ENCODE measurements around the gene CENPI.
"Not testable (repeated sequence)": the region's sequence is repeated elsewhere in the genome, so short reads cannot be mapped to it uniquely, and the experiment has no call there.

CENPI gene, protein sequence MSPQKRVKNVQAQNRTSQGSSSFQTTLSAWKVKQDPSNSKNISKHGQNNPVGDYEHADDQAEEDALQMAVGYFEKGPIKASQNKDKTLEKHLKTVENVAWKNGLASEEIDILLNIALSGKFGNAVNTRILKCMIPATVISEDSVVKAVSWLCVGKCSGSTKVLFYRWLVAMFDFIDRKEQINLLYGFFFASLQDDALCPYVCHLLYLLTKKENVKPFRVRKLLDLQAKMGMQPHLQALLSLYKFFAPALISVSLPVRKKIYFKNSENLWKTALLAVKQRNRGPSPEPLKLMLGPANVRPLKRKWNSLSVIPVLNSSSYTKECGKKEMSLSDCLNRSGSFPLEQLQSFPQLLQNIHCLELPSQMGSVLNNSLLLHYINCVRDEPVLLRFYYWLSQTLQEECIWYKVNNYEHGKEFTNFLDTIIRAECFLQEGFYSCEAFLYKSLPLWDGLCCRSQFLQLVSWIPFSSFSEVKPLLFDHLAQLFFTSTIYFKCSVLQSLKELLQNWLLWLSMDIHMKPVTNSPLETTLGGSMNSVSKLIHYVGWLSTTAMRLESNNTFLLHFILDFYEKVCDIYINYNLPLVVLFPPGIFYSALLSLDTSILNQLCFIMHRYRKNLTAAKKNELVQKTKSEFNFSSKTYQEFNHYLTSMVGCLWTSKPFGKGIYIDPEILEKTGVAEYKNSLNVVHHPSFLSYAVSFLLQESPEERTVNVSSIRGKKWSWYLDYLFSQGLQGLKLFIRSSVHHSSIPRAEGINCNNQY

DNA sequence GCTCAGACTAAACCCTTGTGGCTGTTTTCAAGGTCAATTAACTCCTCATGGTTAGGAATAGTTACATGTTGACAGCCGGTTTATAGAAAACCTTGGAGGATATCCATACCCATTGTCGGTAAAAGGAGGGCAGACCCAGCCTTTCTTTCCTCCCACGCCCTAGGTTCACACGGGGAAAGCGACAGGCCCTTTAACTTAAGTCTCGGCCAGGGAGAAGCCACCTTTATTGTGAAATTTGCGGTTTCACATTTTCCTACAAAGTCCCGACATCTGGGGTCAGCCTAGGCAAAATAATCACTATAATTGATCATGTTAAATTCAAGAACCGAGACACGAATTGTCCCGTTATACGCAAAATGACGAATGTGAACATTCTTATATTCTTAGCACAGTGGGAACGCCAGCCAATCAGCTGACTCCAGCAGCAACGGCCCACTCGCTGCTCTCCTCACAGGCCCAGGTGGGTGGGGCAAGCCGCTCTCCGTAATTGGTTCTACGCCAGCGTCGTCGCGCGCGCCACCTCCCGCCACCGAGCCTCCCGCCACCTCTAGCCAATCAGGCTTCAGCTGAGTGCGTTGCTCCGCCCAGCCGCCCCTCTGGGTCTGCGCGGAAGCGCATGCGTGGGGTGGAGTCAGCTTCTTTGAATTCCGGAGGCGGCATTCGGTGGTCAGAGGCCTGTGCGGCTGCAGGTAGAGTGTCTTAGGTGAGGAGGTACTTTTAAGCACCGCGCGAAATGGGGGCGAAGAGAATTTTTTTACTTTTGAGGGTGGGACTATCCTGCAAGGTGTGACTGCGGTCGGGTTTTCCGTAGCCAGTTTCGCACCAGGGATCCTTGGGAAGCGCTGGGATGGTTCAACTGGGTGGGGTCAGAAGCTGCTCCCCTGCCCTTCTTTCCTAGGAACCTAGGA is at the start of gene CENPI:
Gene CENPI (plus strand): TSS at position 659 of the 908 bp plus-strand sequence. CDS start 2,867 bp downstream, outside the sequence.
- Histone ChIP-seq H3K4me1 (ENCODE audit: control insufficient read depth, low read depth, low read length) (no peaks in the 10 kb centered on the region), H3K27me3 (ENCODE audit: control insufficient read depth, insufficient read depth, low read length) (no peaks in the 10 kb centered on the region), H3K9me3 (ENCODE audit: control insufficient read depth, low read depth, low read length) (no peaks in the 10 kb centered on the region), H3K4me3 (ENCODE audit: low read length) (peak within 1 kb of the TSS; percentile 74), H3K27ac (ENCODE audit: low read length) (no peak within 1 kb of the TSS), H3K9ac (ENCODE audit: low read length) (peak within 1 kb of the TSS; percentile 58), H3K36me3 (ENCODE audit: control insufficient read depth, low read depth, low read length) (peaks cover 7% of the 10 kb centered on the region)

DNA sequence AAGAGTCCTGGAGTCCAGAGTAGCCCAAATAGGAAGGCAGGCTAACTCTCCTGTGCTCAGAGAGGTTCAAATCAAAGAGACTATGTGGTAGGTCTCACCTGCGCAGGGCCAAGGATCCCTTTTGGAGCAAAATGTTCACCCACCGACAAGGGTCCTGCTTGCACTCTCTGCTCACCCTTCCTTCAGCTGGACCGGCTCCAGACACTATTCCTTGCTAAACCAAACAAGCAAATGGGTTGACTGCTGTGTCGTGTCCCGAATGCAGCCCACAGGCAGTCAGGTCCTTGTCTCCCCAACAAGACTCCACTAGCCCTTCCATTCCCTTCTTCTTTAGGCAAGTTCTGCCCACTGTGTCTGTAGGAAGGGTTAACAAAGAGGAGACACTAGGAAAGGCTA is 46.9 kb upstream of the CENPI start:
- Histone ChIP-seq H3K4me1 (ENCODE audit: control insufficient read depth, low read depth, low read length) (peaks cover 5% of the 10 kb centered on the region), H3K36me3 (ENCODE audit: control insufficient read depth, low read depth, low read length) (no peaks in the 10 kb centered on the region), H3K9me3 (ENCODE audit: control insufficient read depth, low read depth, low read length) (no peaks in the 10 kb centered on the region), H3K9ac (ENCODE audit: low read length) (peak overlapping the region; percentile 69), H3K27me3 (ENCODE audit: control insufficient read depth, insufficient read depth, low read length) (no peaks in the 10 kb centered on the region), H3K4me3 (ENCODE audit: low read length) (peak overlapping the region; percentile 78), H3K27ac (ENCODE audit: low read length) (peak overlapping the region; percentile 77)

- Histone ChIP-seq H3K9me3 (ENCODE audit: control insufficient read depth, low read depth, low read length) (no peaks in the 10 kb centered on the region), H3K9ac (ENCODE audit: low read length) (peak within 1 kb of the TSS; percentile 69), H3K4me1 (ENCODE audit: control insufficient read depth, low read depth, low read length) (peaks cover 5% of the 10 kb centered on the region), H3K4me3 (ENCODE audit: low read length) (peak within 1 kb of the TSS; percentile 78), H3K27ac (ENCODE audit: low read length) (peak within 1 kb of the TSS; percentile 77), H3K27me3 (ENCODE audit: control insufficient read depth, insufficient read depth, low read length) (no peaks in the 10 kb centered on the region), H3K36me3 (ENCODE audit: control insufficient read depth, low read depth, low read length) (no peaks in the 10 kb centered on the region)
Measured at GRCh38 chrX:101051549-101052302, 46.3 kb upstream of the CENPI start, which contains the start of gene TRMT2B. TRMT2B (minus strand) TSS chrX:101052111; CDS start chrX:101042289, 9,822 bp downstream.

GRCh38 chrX:101056551-101056950 is 41.5 kb upstream of the CENPI start:
- H3K36me3 ChIP-seq (ENCODE audit: control insufficient read depth, low read depth, low read length); H3K4me3 ChIP-seq (ENCODE audit: low read length); H3K27me3 ChIP-seq (ENCODE audit: control insufficient read depth, insufficient read depth, low read length); H3K27ac ChIP-seq (ENCODE audit: low read length); H3K9ac ChIP-seq (ENCODE audit: low read length); H3K4me1 ChIP-seq (ENCODE audit: control insufficient read depth, low read depth, low read length); H3K9me3 ChIP-seq (ENCODE audit: control insufficient read depth, low read depth, low read length): not testable (repeated sequence)

DNA sequence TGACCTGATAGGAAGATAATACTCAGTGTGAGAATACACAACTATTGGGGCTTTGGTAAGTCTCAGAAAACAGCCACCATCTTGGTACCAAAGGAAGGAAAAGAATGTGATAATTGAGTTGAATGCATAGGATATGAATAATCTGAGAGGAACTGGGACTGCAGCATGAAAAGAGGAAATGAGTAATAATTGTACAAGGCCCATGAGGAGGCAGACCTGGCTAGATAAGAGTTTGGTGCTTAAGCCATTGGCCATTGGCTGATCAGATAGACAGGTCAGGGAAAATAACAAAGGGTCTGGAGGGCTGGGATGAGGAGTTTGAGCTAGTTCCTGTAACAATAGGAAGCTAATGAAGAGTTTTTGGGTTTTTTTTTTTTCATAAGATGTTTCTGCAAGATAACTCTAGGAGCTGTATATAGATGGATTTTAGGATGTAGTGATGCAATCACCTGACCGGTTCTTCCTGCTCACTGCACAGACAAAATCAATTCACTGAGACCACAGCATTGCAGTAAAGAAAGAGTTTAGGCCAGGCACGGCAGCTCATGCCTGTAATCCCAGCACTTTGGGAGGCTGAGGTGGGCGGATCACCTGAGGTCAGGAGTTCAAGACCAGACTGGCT is 40.8 kb upstream of the CENPI start:
- Histone ChIP-seq H3K27ac (ENCODE audit: low read length) (no peak overlapping the region), H3K27me3 (ENCODE audit: control insufficient read depth, insufficient read depth, low read length) (no peaks in the 10 kb centered on the region), H3K4me3 (ENCODE audit: low read length) (no peak overlapping the region), H3K36me3 (ENCODE audit: control insufficient read depth, low read depth, low read length) (no peaks in the 10 kb centered on the region), H3K9me3 (ENCODE audit: control insufficient read depth, low read depth, low read length) (no peaks in the 10 kb centered on the region), H3K9ac (ENCODE audit: low read length) (no peak overlapping the region), H3K4me1 (ENCODE audit: control insufficient read depth, low read depth, low read length) (peaks cover 7% of the 10 kb centered on the region)

GRCh38 chrX:101062176-101062575 is 35.8 kb upstream of the CENPI start:
- Histone ChIP-seq H3K27me3 (ENCODE audit: control insufficient read depth, insufficient read depth, low read length) (no peaks in the 10 kb centered on the region), H3K9me3 (ENCODE audit: control insufficient read depth, low read depth, low read length) (no peaks in the 10 kb centered on the region), H3K36me3 (ENCODE audit: control insufficient read depth, low read depth, low read length) (no peaks in the 10 kb centered on the region), H3K4me1 (ENCODE audit: control insufficient read depth, low read depth, low read length) (peaks cover 4% of the 10 kb centered on the region), H3K9ac (ENCODE audit: low read length) (no peak overlapping the region), H3K27ac (ENCODE audit: low read length) (no peak overlapping the region), H3K4me3 (ENCODE audit: low read length) (no peak overlapping the region)

GRCh38 chrX:101071582-101071981 is 26.4 kb upstream of the CENPI start:
- Histone ChIP-seq H3K4me3 (ENCODE audit: low read length) (no peak overlapping the region), H3K36me3 (ENCODE audit: control insufficient read depth, low read depth, low read length) (no peaks in the 10 kb centered on the region), H3K9me3 (ENCODE audit: control insufficient read depth, low read depth, low read length) (no peaks in the 10 kb centered on the region), H3K27me3 (ENCODE audit: control insufficient read depth, insufficient read depth, low read length) (no peaks in the 10 kb centered on the region), H3K27ac (ENCODE audit: low read length) (no peak overlapping the region), H3K4me1 (ENCODE audit: control insufficient read depth, low read depth, low read length) (no peaks in the 10 kb centered on the region), H3K9ac (ENCODE audit: low read length) (no peak overlapping the region)

DNA sequence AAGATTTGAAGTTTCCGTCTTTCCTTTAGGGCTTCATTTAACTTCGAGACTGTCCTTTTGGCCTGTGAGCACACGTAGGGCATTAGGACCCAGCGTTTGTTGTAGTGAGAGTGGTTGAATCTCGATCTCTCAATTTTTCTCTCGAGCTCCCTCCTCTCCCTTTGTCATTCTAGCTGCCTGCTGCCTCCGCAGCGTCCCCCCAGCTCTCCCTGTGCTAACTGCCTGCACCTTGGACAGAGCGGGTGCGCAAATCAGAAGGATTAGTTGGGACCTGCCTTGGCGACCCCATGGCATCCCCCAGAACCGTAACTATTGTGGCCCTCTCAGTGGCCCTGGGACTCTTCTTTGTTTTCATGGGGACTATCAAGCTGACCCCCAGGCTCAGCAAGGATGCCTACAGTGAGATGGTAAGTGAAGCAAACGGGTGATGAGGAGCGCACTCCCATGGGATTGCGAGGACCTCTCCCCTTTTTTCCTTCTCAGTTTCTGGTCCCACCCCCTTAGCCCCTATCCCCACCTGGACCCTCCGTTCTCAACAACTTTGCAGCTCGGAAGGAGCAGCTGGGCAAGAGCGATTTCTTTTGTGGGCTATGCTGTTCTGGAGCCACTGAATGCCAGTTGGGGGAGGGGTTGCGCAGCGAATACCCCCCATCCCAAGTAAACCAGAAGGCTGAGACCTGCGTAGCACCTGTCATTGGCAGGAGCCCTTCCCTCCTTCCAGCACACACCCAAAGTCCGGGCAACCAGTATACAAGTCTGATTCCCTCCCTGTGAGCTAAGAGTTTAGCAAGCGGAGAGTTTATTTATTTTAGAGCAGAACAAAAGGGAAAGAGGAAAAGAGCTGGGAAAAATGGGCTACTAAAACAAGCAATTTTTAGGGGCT is 19.0 kb upstream of the CENPI start, which contains the start of gene TMEM35A:
Gene TMEM35A (plus strand): TSS at position 164 of the 883 bp plus-strand sequence. CDS start 124 bp downstream, at position 288.
- H3K36me3 ChIP-seq (ENCODE audit: control insufficient read depth, low read depth, low read length): no peaks in the 10 kb centered on the region
- H3K27me3 ChIP-seq (ENCODE audit: control insufficient read depth, insufficient read depth, low read length): peaks cover 18% of the 10 kb centered on the region
- H3K9ac ChIP-seq (ENCODE audit: low read length): peak within 1 kb of the TSS; percentile 33
- peak within 1 kb of the TSS; percentile 78 for H3K4me3 ChIP-seq (ENCODE audit: low read length)
- H3K9me3 ChIP-seq (ENCODE audit: control insufficient read depth, low read depth, low read length): no peaks in the 10 kb centered on the region
- H3K4me1 ChIP-seq (ENCODE audit: control insufficient read depth, low read depth, low read length): peaks cover 16% of the 10 kb centered on the region
- H3K27ac ChIP-seq (ENCODE audit: low read length): no peak within 1 kb of the TSS

DNA sequence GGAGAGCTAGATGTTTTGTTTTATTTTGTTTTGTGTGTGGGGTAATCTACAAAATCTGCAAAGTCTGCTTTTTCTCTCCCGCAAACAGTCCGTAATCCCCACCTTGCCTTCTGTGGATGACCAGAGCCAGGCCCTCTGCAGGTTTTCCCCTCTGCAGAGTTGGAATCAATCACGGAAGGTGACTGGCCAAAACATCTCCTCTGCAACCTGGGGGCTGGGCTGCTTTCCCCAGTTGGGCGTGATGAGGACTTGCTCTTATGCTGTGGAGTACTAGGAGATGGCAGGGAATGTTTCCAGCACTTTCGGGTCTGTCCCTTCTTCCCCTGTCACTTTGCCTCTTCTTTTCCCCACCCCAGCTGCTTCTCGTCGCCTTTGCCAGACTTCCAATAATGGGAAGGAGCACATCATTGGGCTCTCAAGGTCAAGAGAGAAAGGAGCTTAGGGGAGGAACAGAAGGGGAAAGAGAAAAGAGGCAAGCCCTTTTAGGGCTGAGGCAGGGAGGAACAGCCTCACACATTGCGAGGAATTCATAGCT is 18.2 kb upstream of the CENPI start:
- no peak overlapping the region for H3K27ac ChIP-seq (ENCODE audit: low read length)
- no peaks in the 10 kb centered on the region for H3K9me3 ChIP-seq (ENCODE audit: control insufficient read depth, low read depth, low read length)
- H3K4me3 ChIP-seq (ENCODE audit: low read length): peak overlapping the region; percentile 78
- H3K9ac ChIP-seq (ENCODE audit: low read length): peak overlapping the region; percentile 33
- H3K4me1 ChIP-seq (ENCODE audit: control insufficient read depth, low read depth, low read length): peaks cover 16% of the 10 kb centered on the region
- peaks cover 18% of the 10 kb centered on the region for H3K27me3 ChIP-seq (ENCODE audit: control insufficient read depth, insufficient read depth, low read length)
- H3K36me3 ChIP-seq (ENCODE audit: control insufficient read depth, low read depth, low read length): no peaks in the 10 kb centered on the region
